Fibroblast of skin of left quadriceps (primary cell): Measurements from ENCODE around the gene GMPR.

Experiments
- DNase-seq, 2 experiments: peaks; one replicate each; pipeline ENCODE4 v3.0.0-alpha.2; 2013; ENCODE audit warnings: low read depth in 2 of 2

Gene GMPR

DNA sequence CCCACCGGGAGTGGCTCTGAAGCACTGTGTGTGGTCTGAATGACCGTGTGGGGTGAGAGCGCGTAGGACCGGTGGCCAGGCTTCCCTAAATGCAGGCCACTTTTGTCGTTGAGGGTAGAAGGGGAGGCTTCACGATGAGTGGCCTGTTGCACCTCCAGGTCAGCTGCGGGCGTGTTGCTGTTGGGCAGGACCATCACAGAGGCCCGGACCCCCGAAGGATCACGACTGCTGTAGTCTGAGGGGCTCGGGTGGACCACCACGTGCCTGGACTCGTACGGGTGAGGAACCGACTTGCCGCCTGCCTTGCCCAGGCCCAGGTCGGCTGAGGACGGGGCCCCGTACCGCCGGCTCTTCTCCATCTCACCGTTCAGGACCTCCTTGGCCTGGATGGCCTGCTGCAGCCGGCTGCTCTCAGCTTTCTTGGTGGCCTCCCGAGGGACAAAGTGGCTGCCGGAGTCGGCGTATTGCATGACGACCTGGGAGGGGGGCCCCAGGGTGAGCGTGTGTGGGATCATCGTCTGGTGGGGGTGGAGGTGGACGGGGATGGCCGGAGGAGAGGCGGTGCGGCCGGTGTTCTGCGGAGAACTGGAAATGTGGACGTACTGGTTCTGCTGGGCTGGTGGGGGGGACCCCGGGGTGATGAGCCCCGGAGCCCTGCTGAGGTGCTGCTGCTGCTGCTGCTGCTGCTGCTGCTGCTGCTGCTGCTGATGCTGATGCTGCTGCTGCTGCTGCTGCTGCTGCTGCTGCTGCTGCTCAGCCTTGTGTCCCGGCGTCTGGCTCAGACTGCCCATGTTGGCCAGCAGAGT is 88.8 kb downstream of the GMPR start:
- DNase-seq, result no peak

DNA sequence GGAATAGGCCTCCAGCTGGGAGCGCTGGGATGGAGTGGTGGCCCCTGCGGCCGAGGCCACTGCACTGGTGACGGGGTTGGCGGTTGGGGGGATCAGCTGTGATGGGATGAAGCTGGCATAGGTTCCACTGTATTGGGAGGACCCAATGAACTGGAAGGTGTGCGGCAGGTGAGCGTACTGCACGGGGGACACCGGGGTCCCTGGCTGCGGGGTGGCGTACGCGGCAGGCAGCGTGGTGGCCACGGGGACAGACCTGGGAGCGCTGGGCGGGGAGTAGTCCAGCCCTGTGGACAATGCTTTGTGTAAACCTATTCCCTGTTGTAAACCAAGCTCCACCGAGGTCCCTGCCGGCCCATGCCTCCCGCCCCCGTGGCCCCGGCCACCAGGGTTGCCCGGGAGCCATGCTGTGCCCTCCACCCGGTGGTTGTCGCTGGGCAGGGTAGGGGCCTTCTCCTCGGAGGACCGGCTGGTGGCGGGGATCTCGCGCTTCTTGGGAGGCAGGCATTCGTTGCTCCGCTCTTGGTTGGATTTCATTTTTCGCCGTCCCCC is 89.5 kb downstream of the GMPR start:
- no peak for DNase-seq

DNA sequence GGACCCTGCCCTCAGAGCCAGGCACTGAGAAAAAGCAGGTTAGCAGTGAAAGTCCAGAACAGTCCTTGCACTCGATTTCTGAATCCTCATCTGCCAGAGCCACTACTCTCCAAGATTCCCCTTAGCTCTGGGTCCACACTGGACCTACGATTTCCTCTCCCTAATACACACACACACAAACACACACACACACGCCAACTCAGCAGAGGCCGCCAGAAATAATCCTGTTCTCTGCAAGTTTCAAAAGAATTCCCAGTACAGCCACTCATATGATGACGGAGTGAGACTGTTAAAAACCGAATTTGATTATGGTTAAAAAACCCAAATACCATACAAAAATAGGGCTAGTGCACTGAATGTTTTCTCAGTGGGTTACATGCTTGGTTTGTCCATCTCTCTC is 90.8 kb downstream of the GMPR start:
- DNase-seq, result no peak

DNA sequence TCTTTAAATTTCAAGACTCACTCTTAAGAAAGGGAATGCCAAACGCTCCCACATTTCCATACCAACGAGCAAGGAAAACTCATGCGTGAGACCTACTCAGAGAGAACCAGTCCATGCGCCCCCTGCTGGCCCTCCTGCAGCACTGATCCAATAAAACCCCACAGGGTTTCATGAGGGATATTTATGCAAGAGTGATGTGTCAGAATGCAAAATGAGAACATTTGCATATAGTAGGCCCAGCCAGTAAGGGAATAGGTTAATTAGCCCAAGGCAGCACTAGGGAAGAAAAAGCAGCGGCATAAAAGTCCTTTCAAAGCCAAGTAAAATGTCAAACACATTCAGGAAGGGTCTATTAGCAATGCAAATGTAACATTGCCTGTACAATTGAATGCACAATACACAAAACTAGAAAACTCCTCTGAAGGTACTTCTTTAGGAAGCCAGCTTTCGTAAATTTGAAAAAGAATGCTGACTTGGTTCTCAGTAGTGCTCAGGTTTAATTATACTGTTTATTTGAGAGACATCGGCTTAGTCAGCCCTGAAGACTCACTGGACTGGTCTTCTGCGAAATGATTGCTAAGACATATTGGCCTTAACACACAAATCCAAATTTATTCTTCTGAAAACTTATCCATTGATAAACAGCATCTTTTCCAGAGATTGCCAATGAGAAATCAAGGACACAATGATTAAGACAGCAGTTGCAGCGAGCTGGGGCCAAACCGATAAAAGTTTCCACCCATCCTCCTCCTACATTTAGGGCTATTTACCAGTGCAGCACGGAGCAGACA is 93.2 kb downstream of the GMPR start:
- no peak for DNase-seq

DNA sequence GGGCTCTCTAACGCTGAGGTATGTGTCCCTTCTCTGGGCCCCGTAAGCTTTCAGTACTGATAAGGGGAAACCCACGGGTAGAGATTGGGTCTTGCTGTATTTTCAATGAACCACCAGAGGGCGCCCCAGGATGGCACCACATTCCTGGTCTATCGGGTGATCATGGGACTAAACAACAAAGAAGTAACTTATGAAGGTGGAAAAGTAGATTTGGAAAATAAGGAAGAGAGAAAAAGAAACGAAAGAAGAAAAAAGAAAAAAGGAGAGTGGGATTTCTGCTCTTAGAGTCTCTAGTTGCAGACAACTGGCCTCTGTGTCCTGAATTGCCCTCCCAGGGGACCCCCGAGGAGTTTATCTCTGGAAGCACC is 93.8 kb downstream of the GMPR start:
- DNase-seq, result no peak

DNA sequence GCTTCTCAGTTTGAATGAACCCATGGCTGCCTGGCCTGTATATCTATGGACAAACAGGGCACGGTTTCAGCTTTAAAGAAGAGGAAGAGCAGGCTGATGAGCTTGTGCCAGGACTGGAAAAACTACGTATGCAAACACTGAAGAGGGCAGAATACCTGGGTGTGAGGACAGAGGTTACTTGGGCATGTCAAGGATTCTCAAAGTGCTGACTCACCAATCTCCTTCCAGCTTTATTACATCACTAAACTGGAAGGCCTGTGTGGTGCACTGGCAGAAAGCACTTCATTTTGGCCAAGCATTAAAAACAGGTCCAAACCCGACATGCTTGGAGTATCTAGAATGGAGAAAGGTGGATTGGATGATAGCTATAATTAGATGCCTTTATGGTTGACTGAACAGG is 95.2 kb downstream of the GMPR start:
- no peak for DNase-seq

DNA sequence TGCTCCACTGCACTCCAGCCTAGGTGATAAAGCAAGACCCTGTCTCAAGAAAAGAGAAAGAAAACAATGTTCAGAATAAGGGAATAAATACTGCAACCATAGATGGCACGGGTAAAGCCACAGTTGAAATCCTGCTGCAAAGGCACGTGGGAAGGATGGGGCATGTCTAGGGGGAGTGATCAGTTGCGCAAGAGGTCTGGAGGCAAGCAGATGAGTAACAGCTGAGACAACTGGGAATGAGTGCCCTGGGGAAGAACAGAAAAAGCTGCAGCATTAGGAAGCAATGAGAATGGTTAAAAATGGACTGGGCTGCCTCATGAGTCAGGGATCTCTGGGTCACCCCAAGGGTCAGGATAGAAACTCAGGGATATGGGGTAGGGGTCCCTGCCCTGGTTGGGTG is 96.3 kb downstream of the GMPR start:
- DNase-seq, result peak in 1 of 2 experiments; percentile 76

DNA sequence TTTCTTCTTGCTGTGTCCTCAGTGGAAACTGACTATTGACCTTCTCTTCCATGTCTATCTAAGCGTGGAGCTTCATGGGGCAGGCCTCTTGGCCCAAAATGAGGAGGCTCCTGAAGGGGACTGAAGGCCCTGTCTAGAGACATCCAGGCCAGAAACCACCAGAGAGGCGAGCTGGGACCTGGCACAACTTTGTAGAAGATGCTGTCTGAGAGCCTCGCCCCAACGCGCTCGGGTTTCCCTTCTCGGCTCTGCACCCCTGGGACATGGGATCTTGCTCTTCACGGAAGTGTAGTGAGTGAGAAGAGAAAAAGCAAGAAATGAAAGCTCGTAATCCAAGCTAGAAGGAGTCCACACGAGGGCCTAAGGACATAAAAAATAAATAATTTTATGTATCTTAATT is 96.8 kb downstream of the GMPR start:
- DNase-seq, result no peak

DNA sequence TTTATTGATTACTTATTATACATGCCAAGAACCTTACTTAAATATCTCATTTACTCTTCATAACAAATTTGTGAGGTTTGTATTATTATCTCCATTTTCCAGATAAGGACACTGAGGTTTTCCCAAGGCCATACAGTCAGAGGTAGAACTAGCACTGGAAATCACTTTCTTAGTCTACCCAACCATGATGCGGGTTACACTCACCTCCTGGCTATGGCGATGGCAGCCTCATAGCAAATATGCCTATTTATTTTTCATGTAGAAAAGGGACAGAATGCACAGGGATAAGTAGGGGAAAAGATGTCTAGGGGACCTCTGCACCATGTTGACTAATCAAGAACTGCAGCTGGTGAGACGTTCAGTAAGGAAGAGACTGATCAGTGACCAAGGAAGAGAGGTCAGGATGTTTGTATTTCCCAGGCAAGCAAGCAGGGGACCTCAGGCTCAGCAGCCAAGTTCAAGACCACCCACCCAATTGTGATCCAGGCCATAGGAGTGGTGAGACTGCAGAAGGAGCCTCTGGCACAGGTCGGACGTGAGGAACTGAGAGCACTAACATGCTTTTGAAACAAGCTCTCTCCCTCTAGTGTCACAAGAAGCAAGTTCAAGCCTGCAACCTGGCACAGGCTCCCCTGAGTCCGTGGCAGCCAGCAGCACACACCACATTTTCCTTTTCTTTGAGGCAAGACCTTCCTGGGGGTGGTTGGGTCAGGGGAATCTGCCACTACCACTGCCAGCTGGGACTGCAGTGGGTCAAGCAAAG is 97.8 kb downstream of the GMPR start:
- DNase-seq, result no peak

DNA sequence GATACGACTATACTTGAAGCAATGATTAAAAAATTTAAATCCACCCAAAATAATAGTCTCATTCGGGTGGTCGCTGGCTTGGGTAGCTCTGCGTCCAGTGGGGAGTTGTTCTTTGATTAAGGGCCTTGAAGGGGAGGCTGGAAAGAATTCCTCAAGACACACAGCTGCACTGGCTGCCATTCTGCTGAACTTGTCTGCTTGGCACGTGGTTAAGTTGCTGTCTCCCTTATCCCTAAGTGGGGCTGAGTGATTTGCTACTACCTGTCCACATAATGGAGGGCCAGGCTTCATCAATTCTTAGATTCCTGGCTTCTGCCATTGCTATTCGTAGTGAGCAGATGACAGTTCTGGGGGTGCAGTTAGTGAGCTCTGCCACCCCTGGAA is 98.5 kb downstream of the GMPR start:
- DNase-seq, result no peak

DNA sequence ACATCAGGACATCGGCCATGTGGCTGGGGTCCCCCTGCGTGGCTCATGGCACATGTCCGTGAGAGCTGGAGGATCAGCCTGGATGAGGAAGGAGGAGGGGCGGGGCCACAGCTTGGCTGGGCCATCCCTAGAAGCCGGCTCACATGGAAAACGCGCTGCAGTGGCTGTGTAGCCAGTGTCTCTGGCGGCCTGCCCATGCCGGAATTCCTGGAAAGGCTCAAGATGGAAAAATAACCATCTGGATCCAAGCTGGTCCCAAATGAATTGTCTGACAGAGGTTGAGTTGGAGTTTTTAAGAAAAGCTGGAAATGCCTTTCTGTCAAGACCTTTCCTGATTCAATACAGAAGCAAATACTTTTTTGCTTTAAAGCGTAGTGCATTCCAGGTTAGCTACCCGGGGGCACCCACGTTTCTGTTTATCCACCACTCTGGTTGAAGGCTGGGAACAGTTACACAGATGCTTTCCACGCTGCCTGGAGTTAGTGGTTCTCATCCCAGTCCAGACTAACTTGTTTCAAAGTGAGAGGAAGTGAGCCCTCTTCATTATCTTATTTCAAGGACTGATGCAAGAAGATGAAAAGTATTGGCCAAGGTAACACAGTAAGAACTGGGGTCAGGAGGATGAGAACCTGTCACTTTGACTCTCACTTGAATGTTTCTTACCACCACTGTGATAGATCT is 99.0 kb downstream of the GMPR start:
- peak; percentile 99 for DNase-seq

DNA sequence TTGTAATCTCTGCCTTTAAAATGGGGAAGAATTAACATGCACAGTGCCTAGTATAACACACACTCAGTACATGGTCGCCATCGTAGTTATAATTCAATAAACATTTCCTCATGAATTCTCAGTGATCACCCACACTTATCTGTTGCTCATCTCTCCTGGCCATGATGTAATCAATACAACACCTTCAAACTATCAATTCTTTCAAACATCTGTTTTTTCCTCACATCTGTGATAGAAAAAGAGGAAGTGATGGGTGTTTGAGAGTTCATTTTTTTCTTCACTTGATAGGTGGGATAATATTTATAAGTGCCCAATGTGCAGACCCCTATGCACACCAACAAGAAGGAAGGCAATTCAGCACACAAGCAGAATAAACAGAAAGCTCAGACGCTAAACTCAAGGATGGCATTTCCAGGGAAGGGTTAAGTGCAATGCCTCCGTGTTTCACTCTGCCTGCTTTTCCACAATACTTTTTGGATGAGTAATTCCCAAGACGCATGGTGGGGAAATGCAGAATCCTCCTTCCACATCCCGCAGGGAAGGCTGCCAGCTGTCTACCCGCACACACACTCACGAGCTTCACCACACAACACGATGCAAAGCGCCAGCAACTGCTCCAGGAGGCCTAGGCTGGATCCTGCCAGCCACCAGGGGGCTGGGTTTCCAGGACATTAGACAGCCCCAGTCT is 100.3 kb downstream of the GMPR start:
- peak; percentile 99 to 100 for DNase-seq

DNA sequence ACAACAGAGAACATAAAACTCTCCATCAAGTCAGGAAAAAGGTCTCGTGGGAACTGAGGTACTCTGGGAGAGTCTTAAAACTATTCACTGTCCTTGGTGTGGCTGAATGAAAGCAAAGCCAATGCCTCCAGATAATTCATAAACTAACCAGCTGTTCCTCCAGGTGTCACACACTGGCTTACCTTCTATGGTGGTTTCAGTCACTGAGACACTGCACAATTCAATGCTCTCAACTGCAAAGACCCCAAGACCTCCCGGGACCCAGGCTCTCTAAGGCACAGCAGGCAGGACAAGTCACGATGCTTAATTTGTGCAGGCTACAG is 100.8 kb downstream of the GMPR start:
- no peak for DNase-seq

DNA sequence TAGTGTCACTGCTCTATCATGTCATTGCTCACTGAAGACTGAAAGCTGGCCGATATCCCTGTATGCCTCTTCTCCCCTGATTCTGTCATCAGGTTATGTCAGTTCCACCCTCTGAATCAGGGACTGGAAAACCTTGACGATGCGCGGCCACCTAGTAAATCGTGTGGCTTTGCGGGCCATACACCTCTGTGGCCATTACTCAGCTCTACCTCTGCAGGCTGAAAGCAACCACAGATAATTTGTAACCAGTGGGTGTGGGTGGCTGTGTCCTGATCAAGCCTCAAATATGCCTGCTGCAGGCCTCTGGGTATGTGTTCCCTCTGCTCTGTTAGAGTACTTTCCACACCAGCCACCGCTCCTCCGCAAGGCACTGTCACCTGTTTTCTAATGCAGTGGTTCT is 105.2 kb downstream of the GMPR start:
- no peak for DNase-seq

DNA sequence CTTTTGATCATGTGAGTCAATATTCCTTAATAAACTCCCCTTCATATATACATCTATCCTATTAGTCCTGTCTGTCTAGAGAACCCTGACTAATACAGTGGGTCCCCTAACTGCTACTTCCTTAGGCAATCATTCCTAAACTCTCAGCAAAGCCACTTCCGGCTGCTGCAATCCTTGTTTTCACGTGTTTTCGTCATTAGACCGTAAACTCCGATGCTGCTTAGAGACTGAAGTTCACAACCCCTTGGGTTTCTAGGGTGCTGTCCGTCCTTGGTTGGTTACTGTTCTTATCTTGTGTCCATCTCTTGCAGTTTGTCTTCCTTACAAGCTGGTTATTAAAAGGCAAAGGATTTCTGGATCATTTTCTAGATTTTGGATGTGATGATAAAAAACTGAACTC is 106.4 kb downstream of the GMPR start:
- peak in 1 of 2 experiments; percentile 41 for DNase-seq
